HG03045 (cell line): ENCODE measurements around the gene RNF223.

ENCODE experiments used
- ATAC-seq: cut with Tn5 transposase; IDR thresholded peaks from one replicate; pipeline ENCODE4 v1.9.1; 2021; ENCODE audit warnings: mild to moderate bottlenecking, moderate library complexity; ENCODE audit not compliant: unreplicated experiment

The RNF223 gene

GRCh38 chr1:1073743-1074587, at the start of gene RNF223:
Gene RNF223 (minus strand): TSS chr1:1074306. CDS start chr1:1072566, 1,740 bp downstream.
- no peak for ATAC-seq

- ATAC-seq: no peak
These were observed 48.9 kb upstream of the RNF223 start for GRCh38 chr1:1122981-1123480.

GRCh38 chr1:1122078-1122811, 48.1 kb upstream of the RNF223 start:
- peak; percentile 50 for ATAC-seq

DNA sequence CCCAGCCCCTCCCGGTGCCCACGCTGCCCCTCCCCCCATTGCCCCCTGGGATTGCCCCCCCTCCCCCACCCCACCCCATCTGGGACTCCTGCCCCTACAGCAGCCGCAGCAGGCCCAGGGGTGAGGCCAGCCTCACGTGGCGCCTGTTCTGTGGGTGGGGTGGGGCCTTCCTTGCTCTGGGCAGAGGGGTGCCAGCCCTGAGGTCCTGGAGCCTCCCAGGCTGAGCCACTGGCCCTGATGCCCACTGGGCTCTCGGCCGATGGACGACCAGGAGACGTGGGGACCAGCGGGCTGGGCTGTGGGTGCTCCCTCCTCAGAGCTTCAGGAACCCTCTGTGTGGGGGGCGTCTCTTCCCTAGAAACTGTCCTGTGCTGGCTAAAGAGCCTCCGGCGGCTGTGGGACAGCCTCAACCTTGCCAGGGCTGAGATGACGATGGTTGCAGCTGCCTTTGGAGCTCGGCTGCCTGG, 47.5 kb upstream of the RNF223 start:
- no peak for ATAC-seq

DNA sequence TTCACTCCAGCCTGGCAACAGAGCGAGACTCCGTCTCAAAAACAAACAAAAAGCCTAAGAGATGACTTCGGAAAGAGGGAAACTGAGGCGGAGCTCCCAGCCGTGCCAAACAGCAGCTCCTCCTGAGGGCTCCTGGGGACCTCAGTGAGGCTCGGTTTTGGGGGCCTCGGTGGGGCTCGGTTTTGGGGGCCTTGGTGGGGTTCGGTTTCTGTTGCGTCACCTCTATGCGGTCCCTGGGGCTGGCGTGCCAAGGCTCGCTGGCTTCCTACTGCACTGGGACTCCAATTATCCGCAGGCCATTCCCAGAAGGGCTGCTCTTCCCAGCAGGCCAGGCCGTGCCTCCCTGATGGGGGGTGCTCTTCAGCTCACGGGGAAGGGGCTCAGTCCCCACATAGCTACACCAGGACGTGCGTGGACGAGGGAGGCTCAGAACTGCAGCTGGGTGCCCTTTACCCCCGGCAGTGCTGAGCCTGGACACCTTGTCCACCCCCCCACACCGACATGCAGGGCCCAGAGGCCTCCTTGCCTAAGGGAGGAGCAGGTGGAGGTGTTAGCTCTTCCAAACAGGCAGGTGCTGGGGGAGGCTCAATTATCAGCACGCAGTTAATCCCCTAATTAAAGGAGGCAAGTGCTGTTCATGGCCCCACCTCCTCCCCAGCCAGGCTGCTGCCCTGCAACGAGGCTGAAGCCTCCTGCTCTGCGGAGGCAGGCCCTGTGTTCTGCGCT, 46.9 kb upstream of the RNF223 start:
- ATAC-seq: no peak

DNA sequence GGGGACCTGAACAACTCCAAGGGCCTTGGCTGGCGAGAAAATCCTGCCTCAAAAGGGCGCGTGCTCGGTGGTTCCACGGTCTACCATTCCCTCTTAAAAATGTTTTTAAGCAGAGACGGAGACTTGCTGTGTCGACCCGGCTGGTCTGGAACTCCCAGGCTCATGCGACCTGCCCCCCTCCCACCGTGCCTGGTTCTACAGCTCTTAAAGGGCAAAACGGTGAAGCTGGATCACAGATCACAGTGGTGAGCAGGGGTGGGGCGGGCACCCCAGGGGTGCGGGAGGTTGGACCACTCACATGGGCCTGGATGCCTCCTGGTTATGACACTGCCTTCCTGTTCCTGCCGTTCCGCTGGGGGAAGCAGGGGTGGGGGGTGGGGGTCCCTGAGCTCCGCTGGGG, 46.0 kb upstream of the RNF223 start:
- ATAC-seq: no peak

DNA sequence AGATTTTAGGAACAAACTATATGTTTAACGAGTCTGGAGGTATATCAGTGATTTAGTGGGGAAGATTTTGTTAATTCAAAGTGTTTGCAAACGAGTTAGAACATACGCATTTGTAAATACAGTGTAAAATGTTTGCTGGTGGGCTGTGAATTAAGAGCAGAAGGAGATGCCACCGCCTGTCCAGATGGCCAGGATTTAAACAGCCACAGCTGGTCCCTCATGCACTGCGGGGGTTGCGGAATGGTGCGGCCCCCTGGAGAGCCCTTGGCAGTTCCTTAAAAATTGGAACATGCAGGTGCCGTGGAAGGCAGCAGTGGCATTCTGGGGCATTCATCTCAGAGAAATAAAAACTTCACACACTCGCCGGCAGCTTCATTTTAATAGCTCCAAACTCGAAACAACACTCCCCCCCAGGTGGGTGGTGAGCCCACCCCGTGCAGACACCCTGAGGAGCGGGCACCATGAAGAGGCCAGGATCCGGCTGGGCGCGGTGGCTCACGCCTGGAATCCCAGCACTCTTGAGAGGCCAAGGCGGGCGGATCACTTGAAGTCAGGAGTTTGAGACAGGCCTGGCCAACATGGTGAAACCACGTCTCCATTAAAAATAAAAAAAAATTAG, 45.3 kb upstream of the RNF223 start:
- ATAC-seq: no peak

GRCh38 chr1:1118876-1119220, 44.7 kb upstream of the RNF223 start:
- no peak for ATAC-seq

DNA sequence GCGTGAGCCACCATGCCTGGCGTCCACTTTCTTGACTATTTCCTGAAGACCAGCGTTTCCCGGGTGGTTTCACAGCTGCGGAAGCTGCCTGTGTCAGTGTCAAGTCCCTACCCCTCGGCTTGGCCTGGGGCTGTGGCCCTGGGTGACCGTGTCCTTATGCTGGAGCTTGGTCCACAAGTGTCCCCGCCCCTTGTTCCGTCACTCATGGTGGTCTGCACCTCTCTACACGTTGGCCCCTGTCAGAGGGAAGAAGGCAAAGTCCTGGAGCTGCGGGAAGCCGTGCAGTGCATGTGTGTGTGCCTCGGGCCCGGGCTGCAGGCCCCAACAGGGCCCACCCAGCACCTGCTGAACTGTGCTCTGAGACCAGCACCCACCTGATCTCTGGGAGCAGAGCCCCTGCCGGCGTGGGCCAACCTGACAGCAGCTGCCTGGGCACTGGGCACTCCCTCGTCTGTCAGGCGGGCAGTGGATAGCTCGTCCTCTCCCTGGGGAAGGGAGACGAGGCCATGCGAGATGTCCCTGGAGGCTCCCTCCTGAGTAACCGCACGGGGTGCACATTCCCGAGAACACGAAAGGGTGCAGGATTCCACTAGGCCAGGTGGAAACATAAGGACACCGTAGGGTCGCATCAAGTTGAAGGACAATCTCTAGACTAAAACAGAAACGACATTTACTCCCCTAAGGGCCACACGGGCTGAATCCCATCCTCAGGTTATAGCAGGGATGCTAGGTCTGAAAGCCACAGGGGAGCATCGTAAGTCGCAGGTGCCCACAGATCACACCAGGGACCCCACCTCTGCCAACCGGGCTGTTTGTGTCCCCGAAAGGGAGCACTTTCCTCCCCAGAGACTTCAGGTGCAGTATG, 44.1 kb upstream of the RNF223 start:
- no peak for ATAC-seq

DNA sequence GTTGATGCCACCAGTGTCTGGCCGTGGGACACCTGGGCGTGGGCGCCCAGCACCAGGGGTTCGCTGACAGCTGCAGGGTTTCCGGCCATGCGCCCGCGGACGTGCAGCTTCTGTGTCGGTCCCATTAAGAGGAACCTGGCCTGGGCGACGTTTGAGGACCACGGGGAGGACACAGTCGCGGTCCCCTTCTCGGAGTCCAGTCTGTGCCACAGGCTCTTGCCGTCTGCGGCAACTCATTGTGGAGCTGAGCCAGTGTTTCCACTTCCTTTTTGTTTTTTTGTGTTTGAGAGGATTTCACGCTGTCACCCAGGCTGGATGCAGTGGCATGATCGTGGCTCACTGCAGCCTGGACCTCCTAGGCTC, 43.3 kb upstream of the RNF223 start:
- no peak for ATAC-seq

DNA sequence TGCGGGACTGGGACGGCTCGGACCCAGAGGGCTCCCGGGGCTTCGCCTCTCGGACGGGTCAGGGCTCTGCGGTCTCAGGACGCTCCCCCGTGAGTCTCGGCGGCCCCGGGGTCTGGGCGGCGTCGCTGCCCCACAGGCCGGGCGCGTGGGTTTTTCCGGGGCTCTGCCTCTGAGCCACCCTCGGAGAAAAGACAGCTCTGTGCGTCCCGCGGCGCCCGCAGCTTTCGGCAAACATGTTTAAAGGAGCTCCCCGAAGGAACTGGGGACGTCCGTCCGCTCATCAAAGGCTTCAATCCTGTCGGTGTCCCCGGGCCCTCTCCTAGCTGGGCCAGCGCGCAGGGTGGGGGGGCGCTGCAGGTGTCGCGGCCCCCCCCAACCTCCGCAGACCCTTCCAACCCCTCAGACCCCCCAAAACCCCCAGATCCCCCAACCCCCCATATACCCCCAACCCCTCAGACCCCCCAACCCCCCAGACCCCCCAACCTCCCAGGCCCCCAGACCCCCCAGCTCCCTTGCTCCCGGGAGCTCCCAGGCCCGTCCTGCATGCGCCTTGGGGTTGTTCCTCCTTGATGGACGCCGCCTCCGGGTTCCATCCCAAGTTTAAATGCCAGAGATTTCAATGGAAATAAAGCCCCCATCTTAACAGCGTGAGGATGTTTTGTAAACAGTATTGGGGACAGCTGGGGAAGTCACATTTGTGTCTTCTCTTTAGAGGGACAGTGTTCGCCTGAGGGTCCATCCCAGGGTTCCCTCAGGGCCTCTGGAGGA, 42.8 kb upstream of the RNF223 start:
- ATAC-seq: no peak

DNA sequence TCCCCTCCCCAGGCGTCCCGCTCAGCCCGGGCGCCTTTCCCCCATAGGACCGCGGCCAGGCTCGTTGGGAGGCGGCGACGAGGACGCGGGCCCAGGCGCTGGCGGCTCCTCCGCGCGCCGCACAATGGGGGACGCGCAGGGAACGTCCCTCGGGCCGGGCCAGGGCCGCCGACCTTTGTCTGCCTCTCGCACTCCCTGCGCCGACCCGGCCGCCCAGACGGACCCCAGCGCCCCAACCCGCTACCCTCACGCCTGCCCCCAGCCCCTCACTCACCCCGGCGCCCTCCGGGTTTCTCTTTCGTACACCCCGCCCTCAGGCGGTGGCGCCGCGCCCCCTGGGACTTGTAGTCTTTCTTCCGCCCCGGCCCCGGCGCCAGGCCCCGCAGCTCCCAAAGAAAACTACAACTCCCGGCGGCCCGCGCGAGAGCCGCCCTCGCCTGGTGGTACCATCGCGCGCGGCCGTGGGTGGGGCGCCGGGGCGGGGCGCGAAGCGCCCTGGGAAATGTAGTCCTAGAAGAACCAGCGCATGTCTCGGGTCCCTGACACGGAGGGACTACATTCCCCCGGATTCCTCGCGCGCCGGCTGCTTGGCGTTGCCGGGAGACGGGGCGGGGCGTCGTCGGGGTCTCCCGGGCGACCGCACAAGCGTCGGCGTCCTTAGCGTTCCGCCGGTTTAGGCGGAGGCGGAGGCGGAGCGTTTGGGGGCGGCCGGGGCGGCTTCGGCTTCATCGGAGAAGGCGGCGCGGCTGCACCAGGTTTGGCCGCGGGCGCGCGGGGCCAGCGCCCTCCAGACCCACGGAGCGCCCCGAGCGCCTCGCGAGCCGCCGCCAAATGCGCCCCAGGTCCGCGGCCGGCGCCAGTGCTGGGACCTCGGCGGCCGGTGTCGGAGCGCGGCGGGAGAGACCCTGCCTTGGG, 41.9 kb upstream of the RNF223 start, which contains the start of gene C1orf159:
Gene C1orf159 (minus strand): TSS at position 304 of the 915 bp plus-strand sequence. CDS start 24,546 bp downstream, outside the sequence.
- ATAC-seq: peak; percentile 89

DNA sequence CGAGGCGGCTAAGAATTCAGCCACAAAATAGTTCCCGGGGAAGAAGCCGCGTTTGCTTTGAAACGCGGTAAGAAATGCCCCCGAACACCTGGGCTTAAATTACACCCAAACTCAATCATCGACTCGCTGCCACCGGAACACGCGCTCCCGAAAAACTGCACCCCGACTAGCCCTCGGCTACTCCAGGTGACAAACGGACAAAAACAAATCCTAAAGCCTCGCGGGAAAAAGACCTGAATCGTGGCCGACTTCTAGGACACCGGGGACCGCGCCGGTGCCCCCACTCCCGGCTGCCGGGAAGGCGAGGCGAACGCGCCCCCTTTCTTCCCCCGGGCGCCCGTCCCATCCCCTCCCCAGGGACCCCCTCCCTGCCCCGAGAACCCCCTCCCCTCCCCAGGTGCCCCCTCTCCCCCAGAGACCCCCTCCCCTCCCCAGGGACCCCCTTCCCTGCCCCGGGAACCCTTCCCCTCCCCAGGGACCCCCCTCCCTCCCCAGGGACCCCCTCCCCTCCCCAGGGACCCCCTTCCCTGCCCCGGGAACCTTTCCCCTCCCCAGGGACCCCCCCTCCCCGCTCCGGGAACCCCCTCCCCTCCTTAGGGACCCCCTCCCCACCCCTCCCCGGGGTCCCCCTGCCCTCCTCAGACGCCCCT, 41.2 kb upstream of the RNF223 start:
- no peak for ATAC-seq

GRCh38 chr1:1114431-1114830, 40.3 kb upstream of the RNF223 start:
- ATAC-seq: no peak

DNA sequence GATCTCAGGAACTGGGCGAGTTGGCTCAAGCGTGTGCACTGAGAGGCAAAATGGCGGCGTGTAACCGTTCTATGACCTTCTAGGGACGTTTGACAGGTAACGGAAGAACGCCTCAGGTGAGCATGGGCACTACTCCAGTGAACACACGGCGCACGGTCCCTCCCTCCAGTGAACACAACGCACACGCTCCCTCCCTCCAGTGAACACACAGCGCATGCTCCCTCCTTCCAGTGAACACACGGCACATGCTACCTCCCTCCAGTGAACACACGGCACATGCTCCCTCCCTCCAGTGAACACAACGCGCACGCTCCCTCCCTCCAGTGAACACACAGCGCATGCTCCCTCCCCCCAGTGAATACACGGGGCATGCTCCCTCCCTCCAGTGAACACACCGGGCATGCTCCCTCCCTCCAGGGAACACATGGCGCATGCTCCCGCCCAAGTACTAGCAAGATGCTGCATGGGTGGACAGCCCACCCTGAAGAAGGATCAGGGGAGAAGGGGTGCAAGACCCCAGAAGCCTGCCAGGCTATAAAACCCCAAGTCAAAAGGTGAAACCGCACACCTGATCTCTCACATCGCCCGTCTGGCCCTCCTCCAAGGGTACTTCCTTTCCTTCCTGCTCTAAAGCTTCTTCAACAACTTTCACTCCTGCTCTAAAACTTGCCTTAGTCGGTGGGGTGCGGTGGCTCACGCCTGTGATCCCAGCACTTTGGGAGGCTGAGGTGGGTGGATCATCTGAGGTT, 38.3 kb upstream of the RNF223 start:
- no peak for ATAC-seq

- no peak for ATAC-seq
These were observed 37.6 kb upstream of the RNF223 start for GRCh38 chr1:1111516-1112236.
